ENCODE results near the gene F12.

F12 gene

GRCh38 chr5:177438468-177438867 is 29.1 kb upstream of the F12 start:
- Histone ChIP-seq H3K36me3 (ENCODE audit: insufficient read depth, low read length) (peaks cover 77% of the 10 kb centered on the region), H3K27me3 (ENCODE audit: insufficient read depth, low read length, poor library complexity) (no peaks in the 10 kb centered on the region), H4K20me1 (ENCODE audit: insufficient read depth, low read length) (peaks cover 30% of the 10 kb centered on the region), H3K9ac (ENCODE audit: low read depth, low read length) (no peak overlapping the region), H2AFZ (ENCODE audit: low read depth, low read length) (no peak overlapping the region), H3K4me3 (ENCODE audit: low read depth in 1 of 2, low read length in 2 of 2) (no peak overlapping the region), H3K4me2 (ENCODE audit: insufficient read depth, low read length) (no peak overlapping the region), H3K4me1 (ENCODE audit: insufficient read depth, low read length) (no peaks in the 10 kb centered on the region), H3K9me3 (ENCODE audit: insufficient read depth, low read length, severe bottlenecking) (no peaks in the 10 kb centered on the region), H3K27ac (ENCODE audit: low read length) (no peak overlapping the region), H3K79me2 (ENCODE audit: insufficient read depth, low read length) (no peaks in the 10 kb centered on the region)
- TF ChIP-seq CTCF (IDR thresholded peaks at IDR 0.05; ENCODE audit: borderline replicate concordance, extremely low read depth, low read length, poor library complexity, severe bottlenecking) (no peak), EZH2 (IDR thresholded peaks at IDR 0.05; ENCODE audit: borderline replicate concordance, low read depth, low read length, severe bottlenecking) (no peak)
- DNase-seq (no peak), ATAC-seq (ENCODE audit: insufficient read depth, low read depth) (no peak)

GRCh38 chr5:177437623-177438022 is 28.3 kb upstream of the F12 start:
- Histone ChIP-seq H2AFZ (ENCODE audit: low read depth, low read length) (no peak overlapping the region), H3K9ac (ENCODE audit: low read depth, low read length) (no peak overlapping the region), H3K9me3 (ENCODE audit: insufficient read depth, low read length, severe bottlenecking) (no peaks in the 10 kb centered on the region), H3K27ac (ENCODE audit: low read length) (no peak overlapping the region), H3K4me3 (ENCODE audit: low read depth in 1 of 2, low read length in 2 of 2) (no peak overlapping the region), H3K27me3 (ENCODE audit: insufficient read depth, low read length, poor library complexity) (no peaks in the 10 kb centered on the region), H3K79me2 (ENCODE audit: insufficient read depth, low read length) (no peaks in the 10 kb centered on the region), H4K20me1 (ENCODE audit: insufficient read depth, low read length) (peaks cover 30% of the 10 kb centered on the region), H3K4me1 (ENCODE audit: insufficient read depth, low read length) (peaks cover 2% of the 10 kb centered on the region; the same call in 1 of the 2 replicates), H3K36me3 (ENCODE audit: insufficient read depth, low read length) (peaks cover 83% of the 10 kb centered on the region), H3K4me2 (ENCODE audit: insufficient read depth, low read length) (no peak overlapping the region)
- TF ChIP-seq EZH2 (IDR thresholded peaks at IDR 0.05; ENCODE audit: borderline replicate concordance, low read depth, low read length, severe bottlenecking) (no peak), CTCF (IDR thresholded peaks at IDR 0.05; ENCODE audit: borderline replicate concordance, extremely low read depth, low read length, poor library complexity, severe bottlenecking) (no peak)
- ATAC-seq (ENCODE audit: insufficient read depth, low read depth) (no peak), DNase-seq (no peak)

GRCh38 chr5:177435847-177436536 is 26.6 kb upstream of the F12 start:
- peaks cover 18% of the 10 kb centered on the region for H3K4me1 ChIP-seq (ENCODE audit: insufficient read depth, low read length)
- H3K9ac ChIP-seq (ENCODE audit: low read depth, low read length), result no peak overlapping the region
- no peak overlapping the region for H3K4me3 ChIP-seq (ENCODE audit: low read depth in 1 of 2, low read length in 2 of 2)
- peaks cover 1% of the 10 kb centered on the region; the same call in 1 of the 2 replicates for H3K79me2 ChIP-seq (ENCODE audit: insufficient read depth, low read length)
- H3K36me3 ChIP-seq (ENCODE audit: insufficient read depth, low read length), result peaks cover 85% of the 10 kb centered on the region
- H4K20me1 ChIP-seq (ENCODE audit: insufficient read depth, low read length), result peaks cover 42% of the 10 kb centered on the region
- DNase-seq (no peak), ATAC-seq (ENCODE audit: insufficient read depth, low read depth) (no peak)
- H3K27me3 ChIP-seq (ENCODE audit: insufficient read depth, low read length, poor library complexity), result no peaks in the 10 kb centered on the region
- TF ChIP-seq CTCF (IDR thresholded peaks at IDR 0.05; ENCODE audit: borderline replicate concordance, extremely low read depth, low read length, poor library complexity, severe bottlenecking), result no peak
- TF ChIP-seq EZH2 (IDR thresholded peaks at IDR 0.05; ENCODE audit: borderline replicate concordance, low read depth, low read length, severe bottlenecking), result no peak
- H3K27ac ChIP-seq (ENCODE audit: low read length), result no peak overlapping the region
- no peak overlapping the region for H3K4me2 ChIP-seq (ENCODE audit: insufficient read depth, low read length)
- H3K9me3 ChIP-seq (ENCODE audit: insufficient read depth, low read length, severe bottlenecking), result no peaks in the 10 kb centered on the region
- no peak overlapping the region for H2AFZ ChIP-seq (ENCODE audit: low read depth, low read length)
